Natural killer cell (primary cell): ENCODE measurements around the gene RNASE11. TPM values are rescaled to one million over a fixed set of nuclear protein-coding genes. Genes with fewer than 3 reads are reported as not detected.

Source experiments
- ATAC-seq, 3 donors: fragments of 150-1000 bp in 2 of 3; fragments of 200-7000 bp in 1 of 3; cut with Tn5 transposase; 1 replicate in 1 of 3; 2 replicates in 2 of 3; pipeline ENCODE4 v1.10.0; 2021; ENCODE audit warnings: mild to moderate bottlenecking in 2 of 3, moderate library complexity in 2 of 3
- DNase-seq, 2 donors: peaks; one replicate each; pipeline versions ENCODE4 v3.0.0 to v3.0.0-alpha.2; 2013 to 2021; ENCODE audit warnings: mixed read lengths in 1 of 2
- H3K27ac ChIP-seq: one replicate; pipeline ENCODE4 v1.5.1; 2013; ENCODE audit warnings: mild to moderate bottlenecking, low read length
- H3K27me3 ChIP-seq: one replicate; pipeline ENCODE4 v1.6.1; 2013; ENCODE audit warnings: low read length; ENCODE audit not compliant: control insufficient read depth, insufficient read depth
- H3K36me3 ChIP-seq: one replicate; pipeline ENCODE4 v1.6.1; 2013; ENCODE audit warnings: low read length; ENCODE audit not compliant: control insufficient read depth, insufficient read depth
- H3K4me1 ChIP-seq: one replicate; pipeline ENCODE4 v1.6.1; 2013; ENCODE audit warnings: low read length; ENCODE audit not compliant: control insufficient read depth, insufficient read depth
- H3K4me3 ChIP-seq: one replicate; pipeline ENCODE4 v1.5.1; 2013; ENCODE audit warnings: low read length
- H3K9me3 ChIP-seq: one replicate; pipeline ENCODE4 v1.6.1; 2013; ENCODE audit warnings: low read length; ENCODE audit not compliant: control insufficient read depth, insufficient read depth
- H3K27ac Mint-ChIP-seq, 2 donors: one replicate each; pipeline ENCODE4 v1.8.0; 2022; ENCODE audit warnings: mild to moderate bottlenecking in 2 of 2, mixed read lengths in 2 of 2, moderate library complexity in 1 of 2
- H3K27me3 Mint-ChIP-seq, 2 donors: one replicate each; pipeline ENCODE4 v1.8.0; 2022; ENCODE audit warnings: low read depth in 2 of 2, mixed read lengths in 2 of 2
- H3K36me3 Mint-ChIP-seq: one replicate; pipeline ENCODE4 v1.8.0; 2022; ENCODE audit warnings: mixed read lengths
- H3K4me1 Mint-ChIP-seq, 2 donors: one replicate each; pipeline ENCODE4 v1.8.0; 2022; ENCODE audit warnings: mixed read lengths in 2 of 2
- H3K4me3 Mint-ChIP-seq: one replicate; pipeline ENCODE4 v1.8.0; 2022; ENCODE audit warnings: mild to moderate bottlenecking, moderate library complexity, mixed read lengths
- H3K9me3 Mint-ChIP-seq, 2 donors: one replicate each; pipeline ENCODE4 v1.8.0; 2022; ENCODE audit warnings: mixed read lengths in 2 of 2
- CTCF ChIP-seq: fragments of 200-600 bp; IDR thresholded peaks from one replicate; pipeline ENCODE4 v1.8.0; 2022; ENCODE audit warnings: antibody characterized with exemption
- WGBS: methylation state at CpG from one replicate; pipeline ENCODE4 v1.1.7; 2013; ENCODE audit warnings: missing lambda C conversion rate; ENCODE audit not compliant: insufficient coverage; 5-methylcytosine and 5-hydroxymethylcytosine counted together
- intact Hi-C: fragments of 100-400 bp; cut with micrococcal nuclease; formaldehyde crosslinking; loops from one replicate; pipeline ENCODE4 v1.14.2; 2022
- total RNA-seq, 4 donors: library from RNA; stranded (reverse); fragments of 120-200 nt in 1 of 4; gene quantifications; one replicate each; pipeline versions ENCODE4 v1.2.3 to v1.2.4, GENCODE V29; 2013 to 2022

The RNASE11 gene
- total RNA-seq, 3 donors from 2014 or later (not counting 1 experiment from before 2014, with no cell fraction given): not detected

DNA sequence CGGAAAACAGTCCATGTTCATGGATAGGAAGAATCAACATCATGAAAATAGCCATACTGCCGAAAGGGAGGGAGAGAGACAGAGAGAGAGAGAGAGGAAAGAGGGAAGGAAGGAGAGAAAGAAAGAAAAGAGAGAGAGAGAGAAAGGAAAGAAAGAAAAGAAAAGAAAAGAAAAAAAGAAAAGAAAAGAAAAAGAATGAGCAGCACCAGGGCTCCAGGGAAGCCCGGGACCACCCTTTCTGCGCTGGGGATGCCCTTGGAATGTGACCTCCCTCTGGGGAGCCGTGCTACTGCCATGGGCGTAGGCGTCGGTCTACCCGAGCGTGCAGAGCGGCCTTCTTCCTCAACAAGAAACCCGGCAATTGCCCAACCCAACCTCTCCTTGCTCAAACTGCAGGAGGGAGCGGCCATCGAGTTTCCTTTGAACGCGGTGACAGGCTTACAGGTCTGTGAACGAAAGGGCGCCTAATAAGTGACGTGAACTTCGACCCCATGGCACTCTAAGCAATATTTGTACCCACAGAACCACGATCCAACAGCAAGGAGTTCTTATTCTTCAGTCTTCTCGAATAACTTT lies 36.8 kb upstream of the RNASE11 start:
- DNase-seq (peak in 1 of 2 donors; percentile 74), ATAC-seq (peak; percentile 55 to 68 (median 57))
- Mint-ChIP-seq H3K4me3 (peak overlapping the region; percentile 69), H3K27ac (peak overlapping the region; percentile 71 to 93), H3K4me1 (peaks cover 40 to 64% of the 10 kb centered on the region in 2 donors), H3K9me3 (no peaks in the 10 kb centered on the region), H3K36me3 (no peaks in the 10 kb centered on the region), H3K27me3 (peaks cover 37 to 63% of the 10 kb centered on the region in 2 donors)
- Histone ChIP-seq H3K4me3 (peak overlapping the region; percentile 3), H3K36me3 (no peaks in the 10 kb centered on the region), H3K27me3 (peaks cover 4% of the 10 kb centered on the region), H3K9me3 (no peaks in the 10 kb centered on the region), H3K27ac (no peak overlapping the region), H3K4me1 (peaks cover 43% of the 10 kb centered on the region)
- TF ChIP-seq CTCF: no peak
- intact Hi-C loops: no loop called here
- WGBS: 7% methylated on average over 21 of the region's 22 CpGs

DNA sequence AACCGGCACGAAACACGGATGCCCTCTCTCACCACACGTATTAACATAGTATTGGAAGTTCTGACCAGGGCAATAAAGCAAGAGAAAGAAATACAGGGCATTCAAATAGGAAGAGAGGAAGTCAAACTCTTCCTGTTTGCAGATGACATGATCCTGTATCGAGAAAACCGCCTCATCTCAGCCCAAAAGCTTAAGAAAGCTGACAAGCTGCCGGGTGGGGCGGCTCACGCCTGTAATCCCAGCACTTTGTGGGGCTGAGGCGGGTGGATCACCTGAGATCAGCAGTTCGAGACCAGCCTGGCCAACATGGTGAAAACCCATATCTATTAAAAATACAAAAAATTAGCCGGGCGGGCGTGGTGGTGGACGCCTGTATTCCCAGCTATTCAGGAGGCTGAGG lies 36.0 kb upstream of the RNASE11 start:
- peak overlapping the region; percentile 69 for H3K4me3 Mint-ChIP-seq
- no peak for TF ChIP-seq CTCF

GRCh38 chr14:20622816-20623291 lies 35.1 kb upstream of the RNASE11 start:
- Histone ChIP-seq H3K36me3 (no peaks in the 10 kb centered on the region), H3K27ac (no peak overlapping the region), H3K9me3 (no peaks in the 10 kb centered on the region), H3K4me1 (peaks cover 43% of the 10 kb centered on the region), H3K4me3 (no peak overlapping the region), H3K27me3 (peaks cover 4% of the 10 kb centered on the region)
- WGBS: 10% methylated on average over 29 of the region's 29 CpGs
- Mint-ChIP-seq H3K36me3 (no peaks in the 10 kb centered on the region), H3K4me3 (peak overlapping the region; percentile 62), H3K4me1 (peaks cover 46 to 60% of the 10 kb centered on the region in 2 donors), H3K27ac (peak overlapping the region; percentile 11 to 75), H3K9me3 (no peaks in the 10 kb centered on the region), H3K27me3 (peaks cover 29 to 47% of the 10 kb centered on the region in 2 donors)
- ATAC-seq (peak; percentile 22 to 56 (median 51)), DNase-seq (peak in 1 of 2 donors; percentile 37)
- TF ChIP-seq CTCF: no peak
- intact Hi-C loops: no loop called here

More for the DNA sequence above, 36.0 kb upstream of the RNASE11 start:
- DNase-seq (peak in 1 of 2 donors; percentile 11), ATAC-seq (no peak)
- H3K36me3 Mint-ChIP-seq: no peaks in the 10 kb centered on the region
- 63% methylated on average over 11 of the region's 15 CpGs for WGBS
- Histone ChIP-seq H3K27me3 (peaks cover 4% of the 10 kb centered on the region), H3K27ac (no peak overlapping the region), H3K4me1 (peaks cover 43% of the 10 kb centered on the region), H3K9me3 (no peaks in the 10 kb centered on the region), H3K4me3 (no peak overlapping the region), H3K36me3 (no peaks in the 10 kb centered on the region)
- no peaks in the 10 kb centered on the region for H3K9me3 Mint-ChIP-seq
- peaks cover 40 to 59% of the 10 kb centered on the region in 2 donors for H3K4me1 Mint-ChIP-seq
- peaks cover 37 to 57% of the 10 kb centered on the region in 2 donors for H3K27me3 Mint-ChIP-seq
- intact Hi-C loops: no loop called here
- H3K27ac Mint-ChIP-seq: peak overlapping the region; percentile 75 to 93
